Superior temporal gyrus (tissue), 1 donor: ENCODE data around the gene ACOX2.
A peak's percentile ranks its signal among the peaks of the same experiment; 100 is the strongest.
"Not testable (repeated sequence)": the region's sequence is repeated elsewhere in the genome, so short reads cannot be mapped to it uniquely, and the experiment has no call there.

Experiments used
- DNase-seq: peaks from one replicate; pipeline ENCODE4 v3.0.0-alpha.2; 2016; ENCODE audit errors: extremely low spot score

Gene ACOX2

DNA sequence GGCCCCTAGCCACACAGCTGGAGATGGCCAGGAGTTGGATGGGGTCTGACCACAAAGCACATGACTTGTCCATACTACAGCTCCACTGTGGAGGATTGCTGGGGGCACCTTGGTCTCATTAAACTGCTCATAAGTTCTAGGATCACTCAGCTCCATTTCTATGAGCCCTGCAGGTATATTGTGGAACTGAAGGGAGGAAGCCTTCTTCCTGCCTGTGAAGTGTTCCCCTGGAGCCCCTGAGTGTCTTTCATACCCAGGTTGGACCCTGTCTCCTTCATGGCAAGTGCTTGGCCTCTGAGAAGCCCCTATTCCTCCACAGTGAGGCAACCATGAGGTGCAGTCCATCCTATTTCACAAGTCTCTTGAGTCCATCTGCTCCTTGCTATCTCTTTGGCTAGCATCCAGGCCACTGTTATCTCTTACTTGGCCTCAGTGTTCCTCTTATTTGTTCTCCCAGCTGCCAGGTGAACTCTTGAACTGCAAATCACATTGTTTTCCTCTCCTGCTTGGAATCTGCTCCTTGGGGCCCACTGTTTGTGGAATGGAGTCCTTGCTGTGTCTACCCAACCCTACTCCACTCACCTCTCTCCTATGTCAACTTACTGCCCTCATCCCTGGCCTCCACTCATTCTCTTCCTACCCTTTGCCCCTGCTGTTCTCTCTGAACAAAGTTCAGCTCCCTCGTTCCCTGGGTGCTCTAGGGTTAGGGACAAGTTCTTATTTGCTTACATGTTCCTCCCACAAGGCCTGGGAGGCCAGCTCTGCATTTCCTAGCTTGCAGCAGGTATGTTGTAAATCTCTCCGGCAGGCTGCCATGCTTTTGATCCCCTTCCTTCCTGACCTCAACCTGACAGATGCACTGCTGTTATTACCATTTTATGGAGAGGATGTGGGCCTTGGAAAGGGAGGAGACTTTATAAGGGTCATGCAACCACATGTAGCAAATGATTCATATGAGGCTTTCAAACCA, 1.2 kb downstream of the ACOX2 start:
- no peak for DNase-seq

DNA sequence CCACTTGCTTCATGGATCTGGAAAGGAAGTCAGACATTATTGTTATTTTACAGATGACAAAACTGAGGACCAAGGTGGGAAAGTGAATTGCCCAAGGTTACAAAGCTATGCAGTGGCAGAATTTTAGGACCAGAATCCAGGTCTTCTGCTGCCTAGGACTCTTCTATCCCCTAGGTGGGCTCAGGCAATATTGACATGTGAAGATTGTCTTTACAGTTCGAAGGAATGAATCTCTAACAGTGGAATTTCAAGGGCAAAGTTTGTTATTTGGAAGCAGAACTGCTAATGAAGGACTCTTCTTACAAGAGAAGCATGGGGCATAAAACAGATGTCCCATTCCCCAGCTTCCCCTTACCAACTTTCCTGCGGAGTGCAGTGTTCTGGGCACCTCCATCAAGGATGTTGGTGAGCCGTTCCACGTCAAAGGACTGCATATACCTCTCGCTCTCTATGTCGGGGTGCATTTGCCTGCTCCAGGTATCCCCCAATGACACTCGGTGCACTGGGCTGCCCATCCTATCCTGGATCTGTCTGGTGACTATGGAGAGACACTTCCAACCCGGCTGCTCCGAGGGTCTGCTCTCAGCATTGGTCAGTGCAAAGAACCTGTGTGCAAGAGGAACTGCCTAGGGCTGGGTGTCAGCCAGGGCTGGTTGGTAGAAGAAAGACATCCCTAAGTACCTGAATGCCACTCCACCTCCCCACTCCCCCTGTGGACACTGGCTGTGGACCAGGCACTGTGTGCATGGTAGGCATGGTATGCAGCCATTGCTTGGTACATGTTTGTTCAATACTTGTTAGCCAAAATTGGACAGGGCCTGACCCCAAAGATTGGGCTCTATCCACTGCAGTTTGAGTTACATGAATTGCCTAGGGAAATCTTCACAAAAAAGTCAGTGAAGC, 2.1 kb downstream of the ACOX2 start:
- DNase-seq: no peak

GRCh38 chr3:58532794-58533220, 4.2 kb downstream of the ACOX2 start:
- DNase-seq: peak; percentile 89

DNA sequence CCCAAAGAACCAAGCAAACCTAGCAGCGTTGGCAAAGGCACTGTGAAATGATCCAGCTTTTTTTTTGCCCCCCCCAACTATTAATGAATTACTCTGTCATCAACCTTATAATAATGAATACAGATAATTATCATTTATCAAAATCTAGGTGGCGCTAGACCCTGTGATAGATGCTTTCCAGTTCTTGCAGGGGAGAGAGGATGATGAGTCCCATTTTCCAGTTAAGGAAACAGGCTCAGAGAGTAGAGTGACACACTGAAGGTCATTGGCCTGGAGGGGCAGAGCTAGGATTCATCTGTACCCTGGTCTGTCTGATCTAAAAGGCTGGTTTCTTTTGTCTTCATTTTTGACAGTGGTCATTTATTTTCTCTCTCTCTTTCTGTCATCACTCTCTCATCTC, 5.0 kb downstream of the ACOX2 start:
- no peak for DNase-seq

GRCh38 chr3:58531555-58531954, 5.4 kb downstream of the ACOX2 start:
- DNase-seq: no peak

- no peak for DNase-seq
These were observed 6.6 kb downstream of the ACOX2 start for GRCh38 chr3:58530354-58530865.

GRCh38 chr3:58529516-58530353, 7.3 kb downstream of the ACOX2 start:
- DNase-seq: no peak

DNA sequence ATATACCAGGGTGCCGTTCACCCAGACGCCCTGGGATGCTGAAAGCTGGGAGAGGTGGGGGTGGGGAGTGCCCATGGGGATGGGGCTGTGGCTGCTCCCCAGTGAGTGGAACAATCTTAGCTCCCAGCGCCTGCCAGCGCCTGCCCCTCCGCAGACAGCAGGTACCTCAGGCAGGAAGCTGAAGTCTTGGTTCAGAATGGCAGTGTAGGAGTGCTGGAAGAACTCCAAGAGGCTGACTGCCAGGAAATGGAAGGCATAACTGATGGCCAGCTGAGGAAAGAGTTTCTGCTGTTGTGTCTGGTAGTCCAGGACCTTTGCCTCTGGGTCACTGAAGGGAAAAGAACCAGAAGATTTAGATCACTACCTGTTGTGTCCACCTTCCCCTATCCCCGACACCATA, 8.4 kb downstream of the ACOX2 start:
- no peak for DNase-seq

DNA sequence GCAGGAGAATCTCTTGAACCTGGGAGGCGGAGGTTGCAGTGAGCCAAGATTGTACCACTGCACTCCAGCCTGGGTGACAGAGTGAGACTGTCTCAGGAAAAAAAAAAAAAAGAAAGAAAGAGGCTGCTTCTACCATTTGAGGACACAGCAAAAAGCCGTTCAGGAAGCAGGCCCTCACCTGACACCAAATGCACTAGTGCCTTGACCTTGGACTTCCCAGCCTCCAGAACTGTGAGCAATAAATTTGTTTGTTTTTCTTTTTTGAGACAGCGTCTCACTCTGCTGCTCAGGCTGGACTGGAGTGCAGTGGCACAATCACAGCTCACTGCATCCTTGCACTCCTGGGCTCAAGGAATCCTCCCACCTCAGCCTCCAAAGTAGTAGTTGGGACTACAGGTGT, 9.6 kb downstream of the ACOX2 start:
- not testable (repeated sequence) for DNase-seq

- DNase-seq: no peak
These were observed 10.5 kb downstream of the ACOX2 start for GRCh38 chr3:58526515-58526957.

- DNase-seq: no peak
These were observed 12.6 kb downstream of the ACOX2 start for GRCh38 chr3:58524326-58524888.

DNA sequence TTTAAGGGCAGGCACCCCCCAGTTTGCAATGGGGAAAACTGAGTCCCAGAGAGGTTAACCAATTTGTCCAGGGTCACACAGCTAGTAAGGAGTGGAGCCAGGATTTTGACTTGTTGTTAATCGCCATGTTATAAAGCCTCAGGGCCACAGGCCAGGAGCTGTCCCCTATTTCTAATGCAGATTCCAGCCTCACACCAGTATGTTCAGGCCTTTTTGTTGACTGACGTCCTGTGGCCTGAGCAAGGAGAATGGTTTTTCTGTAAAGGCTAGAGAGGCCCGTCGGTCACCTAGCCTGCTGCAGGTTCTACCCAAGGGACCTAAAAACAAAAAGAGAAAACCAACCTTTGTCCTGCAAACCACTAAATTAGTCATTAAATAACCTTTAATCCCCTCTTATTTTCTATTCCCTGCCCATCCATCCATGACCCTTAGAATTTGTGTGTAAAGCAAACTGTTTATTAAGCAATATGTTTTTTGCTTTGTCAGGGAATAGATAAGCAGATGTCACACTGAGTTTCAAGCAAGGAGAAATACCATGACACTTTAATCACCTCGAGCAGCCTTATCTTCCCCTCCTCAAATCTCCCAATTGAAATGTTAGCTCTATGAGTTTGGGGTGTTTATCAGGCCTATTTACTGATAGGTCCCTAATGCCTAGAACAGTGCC, 14.1 kb downstream of the ACOX2 start:
- no peak for DNase-seq

DNA sequence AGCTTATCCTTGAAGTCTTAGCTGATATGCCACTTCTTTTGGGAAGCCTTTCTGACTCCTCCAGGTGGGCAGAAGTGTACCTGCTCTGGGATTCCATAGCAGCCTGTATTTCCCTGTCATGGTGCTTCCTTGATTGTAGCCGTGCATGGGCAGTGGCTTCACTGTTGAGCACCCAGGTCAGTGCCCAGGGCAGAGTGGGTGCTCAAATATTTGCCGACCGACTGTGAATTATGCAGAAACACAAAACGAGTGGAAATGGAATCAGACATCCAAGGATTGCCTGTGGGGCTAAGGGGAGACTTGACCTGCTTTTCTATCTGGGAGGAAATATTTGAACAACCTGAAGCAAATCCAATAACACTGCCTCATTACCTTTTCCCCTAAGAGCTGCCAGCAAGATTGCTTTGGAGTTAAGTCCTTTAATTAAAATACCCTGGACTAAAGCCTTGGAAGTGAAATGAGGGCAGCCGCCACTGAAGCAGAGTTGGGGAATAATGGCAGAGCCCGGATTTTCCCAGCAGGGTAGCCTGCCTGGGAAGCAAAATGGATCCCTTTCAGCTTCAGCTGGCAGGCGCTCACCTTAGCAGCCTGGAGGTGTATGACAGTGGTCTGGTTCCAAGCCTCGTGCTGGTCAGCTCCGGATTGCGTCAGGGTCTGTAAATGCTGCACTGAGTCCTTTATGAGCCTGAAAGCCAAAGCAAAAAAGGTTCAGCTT, 14.9 kb downstream of the ACOX2 start:
- DNase-seq: peak; percentile 32

- no peak for DNase-seq
These were observed 15.7 kb downstream of the ACOX2 start for GRCh38 chr3:58521336-58521670.

GRCh38 chr3:58520403-58521335, 16.3 kb downstream of the ACOX2 start:
- DNase-seq: no peak

DNA sequence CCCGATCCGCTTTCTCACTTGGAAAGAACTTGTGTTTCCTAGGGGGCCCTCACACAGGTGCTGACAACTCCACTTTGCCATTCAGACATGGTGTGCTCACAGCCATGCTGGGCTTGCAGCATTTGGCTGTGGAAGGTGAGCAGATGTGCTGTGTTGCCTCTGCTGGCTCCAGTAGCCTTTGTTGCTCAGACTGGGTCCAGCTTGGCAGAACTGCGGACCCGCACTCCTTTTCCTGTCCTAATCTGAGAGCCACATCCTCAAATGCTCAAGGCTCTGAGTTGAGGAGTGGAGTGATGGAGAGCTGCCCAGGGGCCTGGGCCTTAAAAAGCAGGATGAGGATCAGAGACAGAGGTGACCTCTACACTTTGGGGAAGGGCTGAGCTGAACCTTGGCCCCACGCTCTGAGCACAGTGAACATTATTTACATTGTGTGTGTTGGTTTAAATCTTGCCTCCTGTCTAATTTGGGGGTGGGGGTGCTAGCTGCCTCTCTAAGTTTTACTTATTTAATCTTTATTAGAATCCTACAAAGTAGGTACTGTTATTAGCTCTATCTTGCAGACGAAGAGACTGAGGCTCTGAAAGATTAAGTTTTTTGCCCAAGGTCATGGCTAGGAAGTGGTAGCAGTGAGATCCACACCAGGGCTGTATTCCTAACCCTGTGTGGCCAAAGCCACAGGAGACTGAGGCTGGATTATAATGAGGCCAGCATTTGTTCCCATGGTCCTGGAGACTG, 17.2 kb downstream of the ACOX2 start:
- no peak for DNase-seq

DNA sequence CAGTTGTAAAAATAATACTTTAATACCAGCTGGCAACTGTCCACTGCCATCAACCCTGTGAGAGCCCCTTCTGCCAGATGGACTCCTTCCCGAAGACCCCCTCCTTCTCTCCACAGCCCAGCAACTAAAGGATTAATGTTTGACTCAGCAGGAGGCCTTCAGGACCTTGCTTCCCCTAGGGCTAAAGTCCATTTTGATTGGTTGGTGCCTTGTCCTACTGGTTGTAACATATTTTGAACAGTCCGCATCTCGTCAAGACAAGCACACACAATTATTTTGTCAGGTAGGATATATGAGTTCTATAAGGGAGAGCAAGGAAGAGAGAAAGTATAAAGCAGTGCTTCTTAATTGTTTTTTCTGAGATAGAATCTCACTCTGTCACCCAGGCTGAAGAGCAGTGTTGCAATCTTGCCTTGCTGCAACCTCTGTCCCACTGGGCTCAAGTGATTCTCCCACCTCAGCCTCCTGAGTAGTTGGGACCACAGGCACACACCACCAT, 18.6 kb downstream of the ACOX2 start:
- DNase-seq: no peak

- no peak for DNase-seq
These were observed 22.6 kb downstream of the ACOX2 start for GRCh38 chr3:58514405-58514804.
